Progenitor cell of endocrine pancreas (in vitro differentiated cells): ENCODE results near the gene DGCR8. TPM values are rescaled to one million over a fixed set of nuclear protein-coding genes. Genes with fewer than 3 reads are reported as not detected.

Experiments
- DNase-seq: peaks from one replicate; pipeline ENCODE4 v3.0.0; 2021; ENCODE audit warnings: low spot score; ENCODE audit not compliant: unreplicated experiment
- H3K27ac Mint-ChIP-seq: 2 replicates; pipeline ENCODE4 v1.8.0; 2021; ENCODE audit warnings: mild to moderate bottlenecking, moderate library complexity, mixed read lengths
- H3K27me3 Mint-ChIP-seq: 2 replicates; pipeline ENCODE4 v1.8.0; 2021; ENCODE audit warnings: mixed read lengths
- H3K36me3 Mint-ChIP-seq: 2 replicates; pipeline ENCODE4 v1.8.0; 2022; ENCODE audit warnings: mixed read lengths; ENCODE audit not compliant: insufficient read depth
- H3K4me1 Mint-ChIP-seq: 2 replicates; pipeline ENCODE4 v1.8.0; 2021; ENCODE audit warnings: low read depth, mixed read lengths
- H3K4me3 Mint-ChIP-seq: 2 replicates; pipeline ENCODE4 v1.8.0; 2021; ENCODE audit warnings: low read depth, mild to moderate bottlenecking, moderate library complexity, mixed read lengths
- H3K9me3 Mint-ChIP-seq: 2 replicates; pipeline ENCODE4 v1.8.0; 2021; ENCODE audit warnings: low read depth, mixed read lengths
- CTCF ChIP-seq: fragments of 200-600 bp; sonication (generic); IDR thresholded peaks from one replicate; pipeline ENCODE4 v1.5.0; 2021; ENCODE audit warnings: antibody characterized with exemption, mild to moderate bottlenecking; ENCODE audit not compliant: unreplicated experiment
- total RNA-seq: library from RNA; stranded (reverse); gene quantifications from 2 replicates; pipeline ENCODE4 v1.2.1, GENCODE V29; 2021

The DGCR8 gene
- total RNA-seq, 1 donor from 2014 or later: 75.8 TPM

- TF ChIP-seq CTCF: no peak
- peaks cover 44% of the 10 kb centered on the region for H3K4me1 Mint-ChIP-seq
- no peaks in the 10 kb centered on the region for H3K27me3 Mint-ChIP-seq
- no peak overlapping the region for H3K4me3 Mint-ChIP-seq
- H3K36me3 Mint-ChIP-seq: peaks cover 19% of the 10 kb centered on the region
- no peaks in the 10 kb centered on the region for H3K9me3 Mint-ChIP-seq
- H3K27ac Mint-ChIP-seq: peak overlapping the region; percentile 95
- no peak for DNase-seq
These were observed 4.0 kb downstream of the DGCR8 start for GRCh38 chr22:20083891-20084546.

GRCh38 chr22:20084547-20085413 lies 4.7 kb downstream of the DGCR8 start:
- peaks cover 23% of the 10 kb centered on the region for H3K36me3 Mint-ChIP-seq
- peak; percentile 52 for TF ChIP-seq CTCF
- peak; percentile 37 for DNase-seq
- H3K27me3 Mint-ChIP-seq: no peaks in the 10 kb centered on the region
- H3K9me3 Mint-ChIP-seq: no peaks in the 10 kb centered on the region
- H3K4me1 Mint-ChIP-seq: peaks cover 44% of the 10 kb centered on the region
- H3K4me3 Mint-ChIP-seq: no peak overlapping the region
- peak overlapping the region; percentile 94 for H3K27ac Mint-ChIP-seq

- TF ChIP-seq CTCF: no peak
- Mint-ChIP-seq H3K27me3 (no peaks in the 10 kb centered on the region), H3K4me3 (no peak overlapping the region), H3K4me1 (peaks cover 43% of the 10 kb centered on the region), H3K36me3 (peaks cover 26% of the 10 kb centered on the region), H3K9me3 (no peaks in the 10 kb centered on the region), H3K27ac (no peak overlapping the region)
- no peak for DNase-seq
These were observed 5.6 kb downstream of the DGCR8 start for GRCh38 chr22:20085651-20086050.

- no peaks in the 10 kb centered on the region for H3K27me3 Mint-ChIP-seq
- DNase-seq: no peak
- H3K4me1 Mint-ChIP-seq: peaks cover 39% of the 10 kb centered on the region
- H3K9me3 Mint-ChIP-seq: no peaks in the 10 kb centered on the region
- H3K27ac Mint-ChIP-seq: peak overlapping the region; percentile 66
- no peak for TF ChIP-seq CTCF
- no peak overlapping the region for H3K4me3 Mint-ChIP-seq
- H3K36me3 Mint-ChIP-seq: peaks cover 29% of the 10 kb centered on the region
These were observed 6.1 kb downstream of the DGCR8 start for GRCh38 chr22:20086101-20086599.

- no peaks in the 10 kb centered on the region for H3K9me3 Mint-ChIP-seq
- H3K4me1 Mint-ChIP-seq: peaks cover 32% of the 10 kb centered on the region
- no peaks in the 10 kb centered on the region for H3K27me3 Mint-ChIP-seq
- H3K4me3 Mint-ChIP-seq: no peak overlapping the region
- TF ChIP-seq CTCF: no peak
- no peak for DNase-seq
- no peak overlapping the region for H3K27ac Mint-ChIP-seq
- H3K36me3 Mint-ChIP-seq: peaks cover 35% of the 10 kb centered on the region
These were observed 6.7 kb downstream of the DGCR8 start for GRCh38 chr22:20086763-20087162.
